Fibroblast of villous mesenchyme (primary cell): Measurements from ENCODE around the gene FNDC1. TPM values are rescaled to one million over a fixed set of nuclear protein-coding genes. Genes with fewer than 3 reads are reported as not detected.

Experiments used
- DNase-seq: peaks from one replicate; pipeline ENCODE4 v3.0.0-alpha.2; 2010; ENCODE audit warnings: low read depth
- H3K4me3 ChIP-seq: 2 replicates; pipeline ENCODE4 v1.5.1; 2011; ENCODE audit warnings: low read depth, mild to moderate bottlenecking, low read length
- total RNA-seq: library from RNA; depleted of rRNA; stranded (reverse); fragments of >200 nt; gene quantifications from 2 replicates; pipeline ENCODE4 v1.2.3, GENCODE V29; 2012
- TF ChIP-seq, protein P1 (sequence below): IDR thresholded peaks from 2 replicates; pipeline ENCODE4 v1.5.1; 2012; ENCODE audit warnings: low read depth, mild to moderate bottlenecking, low read length; ENCODE audit not compliant: insufficient read depth

Gene FNDC1
- total RNA-seq, 1 donor: under 0.01 TPM

DNA sequence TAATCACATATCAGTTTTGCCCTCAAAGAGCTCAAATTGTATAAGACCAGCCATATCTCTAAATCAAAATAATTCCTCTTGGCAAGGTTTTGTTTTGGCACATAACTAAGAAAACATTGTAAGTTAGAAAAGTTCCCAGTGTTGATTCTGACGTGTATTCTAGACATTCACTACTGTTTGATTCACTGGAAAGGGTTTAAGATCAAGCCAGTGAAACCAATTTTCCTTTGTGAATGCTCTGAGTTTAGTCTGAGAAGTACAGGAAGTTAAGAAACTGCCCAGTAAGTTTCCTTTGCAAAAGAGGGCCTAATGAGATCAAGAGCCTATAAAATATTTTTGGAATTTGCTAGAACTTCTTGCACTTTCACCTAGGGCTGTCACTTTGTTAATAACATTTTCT is 143.0 kb downstream of the FNDC1 start:
- no peak overlapping the region for H3K4me3 ChIP-seq
- no peak for DNase-seq
- TF ChIP-seq, protein P1, sequence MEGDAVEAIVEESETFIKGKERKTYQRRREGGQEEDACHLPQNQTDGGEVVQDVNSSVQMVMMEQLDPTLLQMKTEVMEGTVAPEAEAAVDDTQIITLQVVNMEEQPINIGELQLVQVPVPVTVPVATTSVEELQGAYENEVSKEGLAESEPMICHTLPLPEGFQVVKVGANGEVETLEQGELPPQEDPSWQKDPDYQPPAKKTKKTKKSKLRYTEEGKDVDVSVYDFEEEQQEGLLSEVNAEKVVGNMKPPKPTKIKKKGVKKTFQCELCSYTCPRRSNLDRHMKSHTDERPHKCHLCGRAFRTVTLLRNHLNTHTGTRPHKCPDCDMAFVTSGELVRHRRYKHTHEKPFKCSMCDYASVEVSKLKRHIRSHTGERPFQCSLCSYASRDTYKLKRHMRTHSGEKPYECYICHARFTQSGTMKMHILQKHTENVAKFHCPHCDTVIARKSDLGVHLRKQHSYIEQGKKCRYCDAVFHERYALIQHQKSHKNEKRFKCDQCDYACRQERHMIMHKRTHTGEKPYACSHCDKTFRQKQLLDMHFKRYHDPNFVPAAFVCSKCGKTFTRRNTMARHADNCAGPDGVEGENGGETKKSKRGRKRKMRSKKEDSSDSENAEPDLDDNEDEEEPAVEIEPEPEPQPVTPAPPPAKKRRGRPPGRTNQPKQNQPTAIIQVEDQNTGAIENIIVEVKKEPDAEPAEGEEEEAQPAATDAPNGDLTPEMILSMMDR: no peak

DNA sequence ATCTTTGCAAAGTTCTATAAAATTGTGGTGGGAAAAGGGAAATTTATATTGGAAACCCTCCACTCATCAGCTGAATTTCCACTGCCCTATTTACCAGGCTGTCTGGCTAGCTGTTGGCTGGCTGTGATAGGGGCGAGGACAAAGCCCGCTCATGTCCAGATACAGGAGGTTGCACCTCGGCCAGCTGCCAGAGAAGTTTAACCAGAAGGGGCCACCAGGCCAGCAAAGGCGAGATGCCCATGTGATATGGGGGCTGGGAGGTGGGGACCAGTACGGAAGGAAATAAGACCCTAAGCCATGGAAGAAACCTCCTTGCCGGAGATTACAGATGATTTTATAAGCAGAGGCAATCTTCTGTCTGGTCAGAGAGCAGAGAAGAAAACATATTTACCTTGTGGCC is 143.8 kb downstream of the FNDC1 start:
- no peak overlapping the region for H3K4me3 ChIP-seq
- TF ChIP-seq, protein P1: no peak
- DNase-seq: no peak

DNA sequence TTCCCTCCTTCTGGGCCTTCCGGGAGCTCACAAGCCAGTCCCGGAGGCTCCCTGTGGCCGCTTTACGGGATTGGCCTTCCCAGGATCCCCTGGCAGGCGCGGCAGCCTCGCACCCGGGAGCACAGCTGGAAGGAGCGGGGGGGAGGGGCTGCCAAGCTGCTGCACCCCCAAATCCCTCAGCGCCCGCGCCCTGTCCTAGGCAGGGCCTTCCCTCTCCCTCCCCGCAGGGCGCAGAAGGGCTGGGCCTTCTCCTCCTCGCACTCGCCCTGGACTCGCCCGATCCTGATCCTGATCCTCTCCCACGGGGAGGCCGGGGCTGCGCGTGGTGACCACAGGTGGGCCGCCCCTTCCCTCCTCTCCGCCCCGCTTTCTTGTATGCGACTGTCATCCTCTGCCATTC is 146.4 kb downstream of the FNDC1 start:
- DNase-seq: no peak
- TF ChIP-seq, protein P1: no peak
- H3K4me3 ChIP-seq: no peak overlapping the region

DNA sequence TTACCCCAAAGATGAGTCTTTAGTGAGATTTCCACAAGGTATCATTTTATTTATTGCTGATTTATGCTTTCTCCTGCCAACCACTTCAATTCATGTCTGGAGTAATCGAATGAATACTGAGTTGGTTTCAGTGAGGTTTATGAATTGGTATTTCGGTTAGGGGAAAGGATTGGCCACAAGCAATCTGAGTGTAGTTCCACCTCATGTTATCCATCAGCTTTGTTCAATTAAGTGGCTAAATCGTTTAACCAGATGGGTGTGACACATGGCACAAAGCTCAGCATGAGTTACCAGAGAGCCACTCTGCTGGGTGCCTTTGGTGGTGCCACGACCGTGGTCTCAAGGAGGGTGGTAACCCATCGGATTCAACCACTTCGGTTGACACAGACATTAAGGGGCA is 148.2 kb downstream of the FNDC1 start:
- no peak for DNase-seq
- TF ChIP-seq, protein P1: no peak
- no peak overlapping the region for H3K4me3 ChIP-seq

DNA sequence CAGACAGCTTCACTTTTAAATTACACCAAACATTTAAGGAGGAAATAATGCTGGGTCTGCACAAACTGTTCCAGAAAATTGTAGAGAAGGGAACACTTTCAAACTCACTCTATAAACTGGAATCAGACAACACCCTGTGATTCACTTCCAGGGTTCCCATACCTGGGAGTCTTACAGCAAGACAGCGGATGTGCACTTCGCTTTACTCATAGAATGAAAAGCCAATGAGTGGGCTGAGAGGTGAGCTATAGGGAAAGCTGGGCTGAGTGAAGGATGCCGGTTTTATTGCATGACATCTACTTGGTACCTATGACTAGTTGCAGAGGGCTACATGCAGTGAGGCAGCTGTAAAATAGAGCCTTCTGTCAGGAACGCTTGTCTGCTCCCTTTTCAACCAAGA is 152.1 kb downstream of the FNDC1 start:
- TF ChIP-seq, protein P1: no peak
- H3K4me3 ChIP-seq: no peak overlapping the region
- no peak for DNase-seq

Other genes with a start within 250 kb of the FNDC1 start
- 5.2 and 6.0 TPM in 2 replicates for gene RSPH3, start 169.2 kb upstream of the FNDC1 start, total RNA-seq
- gene TAGAP, start 124.4 kb upstream of the FNDC1 start, total RNA-seq: not detected in 2 replicates